Measurements from ENCODE around the gene CD300LF.

Gene CD300LF

DNA sequence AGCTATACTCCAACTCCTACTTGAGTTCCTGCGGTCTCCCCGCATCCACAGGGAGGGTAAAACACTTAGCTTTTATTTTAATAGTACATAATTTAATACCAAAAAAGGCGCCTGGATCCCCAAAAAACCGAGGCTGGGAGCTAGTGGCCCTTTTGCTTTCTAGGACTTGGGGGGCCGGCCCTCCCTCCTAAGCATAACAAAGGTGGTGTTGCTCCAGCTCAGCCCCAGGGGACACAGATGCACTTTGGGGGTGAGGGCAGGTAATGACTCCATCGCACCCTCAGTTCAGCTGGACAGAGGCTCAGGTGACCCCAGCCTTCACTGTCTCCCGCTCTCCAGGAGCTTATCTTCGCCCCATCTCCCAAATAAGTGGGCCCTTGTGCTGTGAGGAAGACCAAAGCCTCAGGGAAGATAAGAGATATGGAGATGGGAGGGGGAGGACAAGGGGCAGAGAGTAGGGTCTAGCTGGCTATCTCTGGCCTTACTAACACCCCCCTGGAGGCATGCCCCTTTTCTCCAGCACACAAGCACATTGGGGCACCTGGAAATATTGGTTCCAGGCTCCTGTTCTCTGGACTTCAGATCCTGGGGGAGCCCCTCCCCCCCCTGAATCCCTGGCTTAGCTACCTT is 32.9 kb upstream of the CD300LF start:
- no peak for DNase-seq

DNA sequence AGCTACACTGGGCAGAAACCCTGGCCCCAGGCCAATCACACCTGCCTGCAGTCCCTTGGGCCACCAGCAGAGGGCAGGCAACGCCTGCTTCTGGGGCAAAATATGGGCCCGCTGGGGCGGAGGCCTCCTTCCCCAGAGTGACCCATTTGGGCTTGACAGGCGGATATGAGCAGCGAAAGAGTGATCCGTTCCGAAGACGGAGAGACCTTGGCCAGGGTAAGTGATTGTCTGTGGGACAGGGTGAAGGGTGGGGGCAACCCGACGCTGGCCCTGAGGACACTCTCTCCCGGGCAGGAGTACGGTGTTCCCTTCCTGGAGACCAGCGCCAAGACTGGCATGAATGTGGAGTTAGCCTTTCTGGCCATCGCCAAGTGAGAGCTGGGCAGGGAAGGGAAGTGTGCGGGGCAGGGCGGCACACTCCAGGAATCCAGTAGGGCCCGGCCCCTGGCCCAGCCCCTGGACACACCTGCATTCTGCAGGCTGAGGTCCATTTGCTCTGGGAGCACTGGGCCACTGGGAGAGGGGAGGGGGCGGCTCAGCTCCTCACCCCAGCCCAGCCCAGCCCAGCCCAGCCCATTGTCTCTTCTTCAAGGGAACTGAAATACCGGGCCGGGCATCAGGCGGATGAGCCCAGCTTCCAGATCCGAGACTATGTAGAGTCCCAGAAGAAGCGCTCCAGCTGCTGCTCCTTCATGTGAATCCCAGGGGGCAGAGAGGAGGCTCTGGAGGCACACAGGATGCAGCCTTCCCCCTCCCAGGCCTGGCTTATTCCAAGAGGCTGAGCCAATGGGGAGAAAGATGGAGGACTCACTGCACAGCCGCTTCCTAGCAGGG is 32.2 kb upstream of the CD300LF start:
- peak; percentile 84 for DNase-seq

GRCh38 chr17:74744349-74744713 is 31.6 kb upstream of the CD300LF start:
- no peak for DNase-seq

DNA sequence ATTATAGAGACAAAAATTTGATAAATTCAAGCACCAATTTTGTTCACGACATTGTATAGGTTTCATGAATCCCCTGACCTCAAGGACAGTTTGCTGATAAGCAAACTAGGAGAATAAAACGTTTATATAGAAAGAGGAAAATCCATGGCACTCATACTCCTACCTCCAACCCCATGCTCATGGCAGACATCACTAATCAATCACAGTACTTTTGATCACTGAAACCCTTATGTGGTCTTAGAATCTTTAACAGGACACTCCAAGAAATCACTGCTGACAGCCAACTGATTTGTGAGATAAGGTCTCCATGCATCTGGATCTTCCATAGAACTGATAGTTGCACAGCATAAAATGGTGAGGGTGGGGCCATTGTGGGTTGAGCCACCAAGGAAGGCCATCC is 31.0 kb upstream of the CD300LF start:
- no peak for DNase-seq

DNA sequence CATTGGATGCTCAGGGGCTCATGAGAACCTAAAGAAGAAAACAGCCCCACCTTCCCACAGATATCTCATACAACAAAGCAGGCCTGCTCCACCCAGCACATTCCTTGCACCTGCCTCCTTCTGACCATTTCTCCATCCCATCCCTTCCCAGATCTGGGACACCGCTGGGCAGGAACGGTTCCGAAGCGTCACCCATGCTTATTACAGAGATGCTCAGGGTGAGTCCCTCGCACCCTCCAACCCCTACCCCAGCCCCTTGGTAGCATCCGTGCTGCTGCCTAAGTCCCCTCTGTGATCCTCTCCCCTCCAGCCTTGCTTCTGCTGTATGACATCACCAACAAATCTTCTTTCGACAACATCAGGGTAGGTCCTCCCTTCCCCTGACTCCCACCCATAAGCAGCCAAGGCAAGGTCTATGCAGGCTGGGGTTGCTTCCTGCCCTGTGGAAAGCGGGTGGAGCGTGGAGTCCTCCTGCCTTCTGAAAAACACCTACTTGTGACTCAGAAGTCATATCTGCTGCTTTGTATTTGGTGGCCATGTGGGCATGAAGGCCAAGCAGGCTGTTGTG is 30.3 kb upstream of the CD300LF start:
- DNase-seq: no peak

DNA sequence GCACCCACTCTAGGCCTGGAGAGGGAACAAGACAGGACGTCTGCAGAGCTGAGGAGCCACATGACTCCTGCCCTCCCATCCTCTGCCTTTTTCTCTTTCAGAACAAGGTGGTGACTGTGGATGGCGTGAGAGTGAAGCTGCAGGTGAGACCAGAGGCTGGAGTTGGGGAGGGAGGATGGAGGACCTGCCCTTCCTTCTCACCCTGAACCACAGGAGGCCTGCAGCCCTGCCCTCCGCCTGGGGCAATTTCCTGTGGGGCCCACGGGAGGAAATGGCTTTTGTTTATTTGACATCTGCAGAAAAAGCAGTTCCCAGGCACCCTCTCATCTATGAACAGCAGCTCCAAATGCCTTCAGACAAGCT is 29.4 kb upstream of the CD300LF start:
- DNase-seq: no peak

DNA sequence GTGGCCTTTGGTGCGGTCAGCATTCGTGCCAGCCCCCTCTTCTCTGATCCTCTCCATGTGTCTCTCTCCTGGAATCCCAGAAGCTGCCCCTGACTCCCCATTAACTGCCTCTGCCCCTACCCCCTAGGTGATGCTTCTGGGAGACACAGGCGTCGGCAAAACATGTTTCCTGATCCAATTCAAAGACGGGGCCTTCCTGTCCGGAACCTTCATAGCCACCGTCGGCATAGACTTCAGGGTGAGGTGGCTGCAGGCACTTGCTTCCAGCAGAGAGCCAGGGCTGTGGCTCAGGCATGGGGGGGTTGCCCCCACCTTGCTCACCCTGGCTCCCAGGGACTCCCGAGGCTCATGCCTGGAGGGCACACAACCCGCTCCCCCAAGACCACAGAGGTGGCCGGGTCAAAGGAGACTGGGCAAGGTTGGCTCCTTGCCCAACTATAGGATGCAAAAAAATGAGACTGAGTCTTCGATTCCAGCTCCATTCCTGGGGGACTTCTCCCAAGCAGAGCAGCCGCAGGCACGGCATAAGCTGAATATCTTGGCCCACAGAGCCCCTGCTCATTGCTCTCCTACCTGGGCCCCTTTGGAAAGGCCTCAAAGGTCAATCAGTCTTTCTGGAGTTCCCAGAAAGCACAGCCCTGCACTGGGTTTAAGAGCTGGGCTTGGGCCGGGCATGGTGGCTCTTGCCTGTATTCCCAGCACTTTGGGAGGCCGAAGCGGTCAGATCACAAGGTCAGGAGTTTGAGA is 28.1 kb upstream of the CD300LF start:
- DNase-seq: no peak

DNA sequence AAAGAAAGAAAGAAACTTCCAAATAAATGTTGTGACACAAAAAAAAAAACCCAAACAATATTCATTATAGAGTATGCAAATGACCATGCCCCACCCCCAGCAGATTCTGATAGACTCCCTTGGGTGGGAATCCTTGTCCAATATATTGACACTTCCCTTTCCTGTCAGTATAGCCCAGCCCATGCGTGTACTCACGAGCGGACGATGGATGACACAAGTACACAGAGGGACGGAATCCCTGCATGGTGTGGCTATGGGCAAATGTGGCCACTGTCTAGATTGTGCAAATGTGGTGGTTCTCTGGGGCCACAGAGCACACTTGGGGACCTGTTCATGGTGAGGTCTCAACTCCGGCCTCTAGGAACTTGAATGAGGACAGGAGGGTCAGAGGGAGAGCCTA is 27.4 kb upstream of the CD300LF start:
- no peak for DNase-seq

DNA sequence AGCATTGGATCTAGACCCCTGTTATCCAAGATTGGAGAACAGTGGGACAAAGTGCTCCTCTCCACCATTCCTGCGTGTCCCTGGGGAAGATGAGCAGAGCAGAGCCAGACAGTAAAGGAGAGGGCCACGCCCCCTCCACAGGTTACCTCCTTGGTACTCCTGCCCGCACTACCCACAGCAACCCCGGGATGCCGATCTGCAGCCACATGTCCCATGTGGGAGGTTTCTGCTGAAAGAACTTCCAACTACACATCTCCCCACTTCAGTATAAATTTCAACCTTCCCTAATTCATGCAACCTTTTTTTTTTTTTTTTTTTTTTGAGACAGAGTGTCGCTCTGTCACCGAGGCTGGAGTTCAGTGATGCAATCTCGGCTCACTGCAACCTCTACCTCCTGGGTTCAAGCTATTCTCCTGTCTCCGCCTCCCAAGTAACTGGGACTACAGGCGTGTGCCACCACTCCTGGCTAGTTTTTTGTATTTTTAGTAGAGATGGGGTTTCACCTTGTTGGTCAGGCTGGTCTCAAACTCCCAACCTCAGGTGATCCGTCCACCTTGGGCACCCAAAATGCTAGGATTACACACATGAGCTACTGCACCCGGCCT is 26.6 kb upstream of the CD300LF start:
- no peak for DNase-seq

DNA sequence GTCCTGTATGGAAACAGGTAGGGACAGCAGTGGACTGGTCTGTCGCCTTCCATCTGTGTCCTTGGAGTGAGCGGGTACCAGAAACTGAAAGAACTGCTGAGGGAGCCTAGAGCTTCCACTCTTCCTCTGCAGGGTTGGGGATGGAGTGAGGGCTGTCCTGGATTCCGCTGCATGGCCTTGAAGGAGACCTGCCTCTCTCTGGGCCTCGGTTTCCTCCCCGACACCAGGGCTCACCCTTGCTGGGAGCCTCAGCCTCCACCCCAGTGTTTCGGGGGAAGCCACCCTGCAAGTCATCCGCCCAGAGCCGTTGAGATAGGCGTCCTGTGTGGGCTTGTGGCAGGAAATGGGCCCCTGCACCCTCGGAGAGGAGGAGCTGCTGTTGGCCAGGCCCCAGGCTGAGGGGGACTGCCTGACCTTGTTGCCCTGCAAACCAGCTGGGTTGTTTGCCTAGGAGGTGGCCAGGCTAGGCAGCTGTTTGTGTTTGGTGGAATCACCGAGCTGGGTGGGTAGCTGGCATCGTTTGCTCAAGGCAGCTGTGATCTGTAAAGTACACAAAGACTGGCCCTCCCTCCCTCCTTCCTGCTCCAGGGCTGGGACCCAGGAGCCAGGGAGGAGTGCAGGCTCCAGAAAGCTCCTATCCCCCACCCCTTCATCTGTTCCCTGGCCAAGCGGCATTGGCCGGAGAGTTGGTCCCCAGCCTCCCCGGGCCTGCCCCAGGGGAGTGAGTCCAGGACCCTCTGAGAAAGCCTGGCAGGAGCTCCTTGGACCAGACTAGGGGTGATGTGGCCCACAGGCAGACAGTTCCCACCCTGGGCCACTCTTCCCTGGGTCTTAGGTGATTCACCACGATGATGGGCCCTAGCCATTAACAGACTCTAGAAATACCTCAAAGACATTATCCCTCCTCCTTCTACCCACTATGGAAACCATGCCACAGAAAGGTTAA is 25.6 kb upstream of the CD300LF start:
- DNase-seq: no peak

GRCh38 chr17:74737299-74738050 is 24.8 kb upstream of the CD300LF start:
- no peak for DNase-seq

DNA sequence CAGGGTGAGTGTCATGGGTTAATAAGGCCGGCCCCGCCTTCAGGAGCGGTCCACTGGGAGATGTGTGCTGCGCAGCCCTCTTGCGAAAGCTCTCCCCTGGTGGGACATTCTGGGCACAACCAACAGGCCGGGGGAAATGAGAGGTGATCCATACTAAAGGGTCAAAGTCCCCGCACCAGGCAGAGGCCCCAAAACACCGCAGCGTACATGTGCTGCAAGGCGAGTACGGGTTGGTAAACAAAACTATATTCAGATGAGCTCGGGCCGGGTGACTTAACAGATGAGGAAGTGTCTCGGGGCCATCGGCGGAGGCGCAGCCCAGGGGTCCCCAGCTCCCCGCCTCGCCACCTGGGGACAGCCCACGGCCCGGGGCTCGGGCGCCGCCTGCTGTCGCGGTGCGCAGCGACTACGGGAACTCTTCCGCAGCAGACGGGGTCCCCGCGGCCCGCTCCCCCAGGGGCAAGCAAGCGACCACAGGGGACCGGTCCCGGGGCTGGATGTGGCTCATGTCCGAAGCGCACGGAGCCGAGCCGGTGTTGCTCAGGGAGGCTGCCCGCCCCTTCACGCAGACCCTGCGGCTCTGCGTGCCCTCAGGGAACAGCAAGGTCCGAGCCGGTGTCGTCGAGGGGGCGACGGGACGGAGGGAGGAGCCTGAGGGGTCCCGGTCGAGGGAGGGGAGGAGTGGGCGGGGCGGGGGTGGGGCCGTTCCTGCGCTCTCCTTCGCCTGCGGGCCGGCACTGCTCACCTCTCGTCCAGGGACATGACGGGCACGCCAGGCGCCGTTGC is 24.0 kb upstream of the CD300LF start, which contains the start of gene RAB37:
Gene RAB37 (plus strand): TSS at position 744 of the 786 bp plus-strand sequence. CDS start 17 bp downstream, at position 761.
- DNase-seq: no peak

DNA sequence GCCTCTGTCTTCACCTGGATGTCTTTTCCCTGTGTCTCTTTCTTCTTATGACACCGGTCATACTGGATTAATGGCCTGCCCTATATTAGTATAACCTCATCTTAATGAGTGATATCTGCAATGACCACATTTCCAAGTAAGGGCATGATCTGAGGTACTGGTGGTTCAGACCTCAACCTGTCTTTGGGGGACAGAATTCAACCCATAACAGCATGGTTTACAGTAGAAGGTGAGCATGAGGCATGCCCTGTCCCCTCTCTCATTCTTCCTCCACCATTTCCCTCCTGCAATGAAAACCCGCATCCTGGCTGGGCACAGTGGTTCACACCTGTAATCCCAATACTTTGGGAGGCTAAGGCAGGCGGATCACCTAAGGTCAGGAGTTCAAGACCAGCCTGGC is 21.5 kb upstream of the CD300LF start:
- DNase-seq: no peak

DNA sequence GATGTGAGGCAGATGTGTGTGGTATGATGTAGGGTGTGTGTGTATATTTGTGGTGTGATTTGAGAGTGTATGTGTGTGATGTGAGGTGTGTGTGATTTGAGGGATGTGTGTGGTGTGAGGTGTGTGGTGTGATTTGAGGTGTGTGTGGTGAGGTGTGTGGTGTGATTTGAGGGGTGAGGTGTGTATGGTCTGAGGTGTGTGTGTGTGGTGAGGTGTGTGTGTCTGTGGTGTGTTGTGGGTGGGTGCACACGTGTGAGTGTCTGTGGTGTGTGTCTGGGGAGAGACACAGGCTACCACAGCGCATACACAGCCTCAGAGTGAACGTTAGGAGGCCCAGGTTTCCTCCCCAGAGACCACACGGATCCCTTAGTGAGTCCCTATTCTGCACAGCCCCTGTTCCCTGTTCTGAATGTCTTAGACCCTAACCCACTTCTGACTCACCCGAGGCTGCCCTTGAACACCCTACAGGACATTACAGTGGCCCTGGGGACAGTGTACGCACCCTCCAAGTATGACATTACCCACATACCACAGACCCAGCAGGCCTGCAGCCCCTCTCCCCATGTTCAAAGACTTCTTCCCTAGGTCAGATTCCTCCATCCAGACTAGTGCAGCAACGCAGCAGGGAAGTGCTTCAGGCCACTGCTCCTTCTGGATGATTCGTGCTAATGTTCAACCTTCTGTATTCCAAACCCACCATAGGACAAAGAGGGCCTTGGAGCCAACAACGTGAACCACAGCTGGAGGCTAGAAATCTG is 20.8 kb upstream of the CD300LF start:
- DNase-seq: no peak

DNA sequence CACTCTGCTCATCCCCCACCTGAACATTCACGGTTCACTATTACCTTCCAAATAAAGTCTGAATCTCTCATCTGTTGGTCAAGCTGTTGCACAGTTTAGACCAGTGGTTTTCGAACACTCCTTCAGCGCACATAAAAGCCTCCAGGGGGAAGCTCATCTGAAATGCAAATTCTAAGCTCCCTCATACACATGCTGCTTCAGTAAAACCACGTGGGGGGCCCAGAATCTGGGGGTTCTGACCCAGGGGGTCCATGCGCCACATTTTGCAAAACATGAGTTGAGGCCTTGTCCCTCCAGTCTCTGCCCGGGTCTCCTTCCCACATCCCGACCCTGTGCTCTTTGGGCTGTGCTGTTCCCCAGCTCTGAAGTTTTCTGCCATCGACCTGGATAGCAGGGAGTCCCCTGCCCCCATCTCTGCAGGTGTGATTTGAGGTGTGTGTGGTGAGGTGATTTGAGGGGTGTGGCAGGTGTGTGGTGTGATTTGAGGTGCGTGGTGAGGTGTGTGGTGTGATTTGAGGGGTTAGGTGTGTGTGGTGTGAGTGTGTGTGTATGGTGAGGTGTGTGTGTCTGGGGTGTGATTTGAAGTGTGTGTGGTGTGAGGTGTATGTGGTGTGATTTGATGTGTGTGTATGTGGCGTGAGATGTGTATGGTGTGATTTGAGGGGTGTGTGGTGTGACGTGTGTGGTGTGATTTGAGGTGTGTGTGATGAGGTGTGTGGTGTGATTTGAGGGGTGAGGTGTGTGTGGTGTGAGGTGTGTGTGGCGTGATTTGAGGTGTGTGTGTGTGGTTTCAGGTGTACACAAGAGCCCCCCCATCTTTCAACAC is 19.5 kb upstream of the CD300LF start:
- DNase-seq: no peak

- DNase-seq: no peak
These were observed 18.6 kb upstream of the CD300LF start for GRCh38 chr17:74731347-74731605.

DNA sequence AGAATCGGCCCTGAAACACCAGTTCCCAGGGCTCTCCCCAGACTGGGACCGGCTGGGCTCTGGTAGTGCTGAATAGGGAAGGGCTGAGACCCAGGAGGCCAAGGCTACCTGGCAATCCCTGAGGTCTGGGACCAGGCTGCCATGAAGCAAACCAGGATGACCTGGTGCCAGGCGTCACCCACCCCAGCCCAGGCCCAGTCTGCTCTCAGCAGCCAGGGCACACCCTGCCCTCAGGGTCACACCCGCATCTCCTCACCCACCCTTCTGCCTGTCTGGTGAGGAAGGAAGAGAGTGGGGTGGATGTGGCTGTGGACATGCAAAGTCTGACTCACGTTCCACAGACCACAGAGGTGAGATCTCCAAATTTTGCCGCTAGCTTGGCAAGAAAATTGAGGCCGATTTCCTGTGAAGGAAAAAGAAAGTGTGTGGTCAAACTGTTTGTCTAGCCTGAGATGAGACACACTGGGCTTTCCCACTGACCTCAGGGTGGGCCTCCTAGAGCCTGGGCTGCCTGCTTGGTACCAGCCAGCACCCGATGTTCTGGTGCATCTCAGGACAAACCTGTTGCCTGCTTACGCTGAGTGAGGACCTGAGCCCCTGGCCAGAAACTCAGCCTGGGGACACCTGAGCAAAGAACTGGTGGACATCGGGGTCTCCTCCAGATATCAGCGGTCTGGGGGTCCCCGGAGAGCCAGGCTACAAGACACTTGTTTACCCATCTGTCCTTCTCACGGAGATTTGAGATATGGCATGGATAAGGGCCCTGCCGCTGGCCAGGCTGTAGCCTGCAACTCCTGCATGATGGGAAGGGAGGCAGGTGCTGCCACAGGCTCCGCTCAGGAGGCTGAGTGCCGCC is 18.0 kb upstream of the CD300LF start:
- DNase-seq: no peak

GRCh38 chr17:74729866-74730265 is 17.1 kb upstream of the CD300LF start:
- DNase-seq: no peak
